Stimulated activated CD4-positive, alpha-beta T cell treated with anti-CD3 and anti-CD28 coated beads, Interleukin-4, amount 100 ng/mL, for 48 hours (primary cell): ENCODE measurements around the gene CCT8.

Experiments
- DNase-seq, 2 donors: peaks; one replicate each; pipeline ENCODE4 v3.0.0-alpha.2; 2020; ENCODE audit warnings: low read depth in 2 of 2

The CCT8 gene

DNA sequence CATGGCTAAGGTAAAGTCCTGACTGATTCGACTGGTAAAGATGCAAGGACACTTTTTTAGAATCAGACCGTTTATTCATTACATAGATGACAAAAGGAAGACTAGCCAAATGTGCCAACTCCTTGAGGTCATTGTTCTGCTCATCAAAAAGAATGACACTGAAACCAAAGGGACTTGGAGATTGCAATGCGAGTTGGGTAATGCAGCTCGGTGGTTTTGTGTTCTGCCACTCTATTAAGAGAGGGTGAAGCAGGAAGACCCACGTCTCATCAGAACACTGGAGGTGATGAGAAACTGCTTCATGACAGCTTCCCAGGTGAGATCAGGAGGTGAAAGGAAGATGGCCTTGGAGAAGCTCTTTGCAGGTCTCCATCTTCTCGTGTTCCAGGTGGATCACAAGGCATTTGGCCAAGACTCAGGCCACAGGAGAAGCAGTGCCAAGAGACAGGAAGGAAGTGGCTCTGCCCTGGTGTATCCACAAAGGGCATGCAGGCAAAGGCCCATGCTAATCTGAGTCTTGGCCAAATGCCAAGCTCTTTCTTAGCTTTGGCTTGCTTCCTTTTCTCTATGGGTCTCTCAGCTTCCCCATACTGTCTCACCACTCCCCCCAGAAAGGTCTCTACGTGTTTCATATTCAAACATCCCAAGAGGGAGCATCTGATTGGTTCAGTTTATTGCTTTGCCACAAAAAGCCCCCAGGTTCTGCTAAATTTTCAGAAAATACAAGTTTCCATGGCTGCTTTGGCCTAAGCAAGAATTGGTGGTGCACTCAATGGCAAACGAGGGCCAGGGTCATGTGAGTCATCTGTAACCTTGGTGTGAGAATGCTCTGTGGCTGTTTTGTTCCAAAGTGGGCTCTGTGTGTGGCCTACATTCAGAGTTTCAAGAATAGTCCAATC is 5.7 kb upstream of the CCT8 start:
- DNase-seq, result peak in 1 of 2 donors; percentile 34

DNA sequence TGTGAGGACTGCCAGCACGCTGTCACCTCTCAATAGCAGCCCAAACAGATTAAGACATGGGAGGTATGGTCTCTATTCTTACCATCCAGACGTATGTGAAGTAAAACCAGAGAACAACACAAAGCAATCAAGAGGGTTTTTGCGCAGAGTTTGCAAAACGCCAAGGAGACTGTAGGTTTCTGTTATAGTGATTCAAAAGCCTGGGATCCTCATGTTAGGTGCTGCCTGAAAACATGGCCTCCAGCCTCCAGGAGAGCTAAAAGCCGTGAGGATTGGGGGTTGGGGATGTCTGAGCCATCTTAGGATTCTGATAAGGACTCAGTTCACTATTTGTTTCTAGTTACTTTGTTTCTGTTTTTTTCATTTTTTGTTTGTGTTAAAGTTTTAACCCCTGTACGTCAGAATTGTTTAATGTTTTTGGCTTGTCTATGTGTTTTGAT is 4.2 kb upstream of the CCT8 start:
- DNase-seq, result peak in 1 of 2 donors; percentile 14

DNA sequence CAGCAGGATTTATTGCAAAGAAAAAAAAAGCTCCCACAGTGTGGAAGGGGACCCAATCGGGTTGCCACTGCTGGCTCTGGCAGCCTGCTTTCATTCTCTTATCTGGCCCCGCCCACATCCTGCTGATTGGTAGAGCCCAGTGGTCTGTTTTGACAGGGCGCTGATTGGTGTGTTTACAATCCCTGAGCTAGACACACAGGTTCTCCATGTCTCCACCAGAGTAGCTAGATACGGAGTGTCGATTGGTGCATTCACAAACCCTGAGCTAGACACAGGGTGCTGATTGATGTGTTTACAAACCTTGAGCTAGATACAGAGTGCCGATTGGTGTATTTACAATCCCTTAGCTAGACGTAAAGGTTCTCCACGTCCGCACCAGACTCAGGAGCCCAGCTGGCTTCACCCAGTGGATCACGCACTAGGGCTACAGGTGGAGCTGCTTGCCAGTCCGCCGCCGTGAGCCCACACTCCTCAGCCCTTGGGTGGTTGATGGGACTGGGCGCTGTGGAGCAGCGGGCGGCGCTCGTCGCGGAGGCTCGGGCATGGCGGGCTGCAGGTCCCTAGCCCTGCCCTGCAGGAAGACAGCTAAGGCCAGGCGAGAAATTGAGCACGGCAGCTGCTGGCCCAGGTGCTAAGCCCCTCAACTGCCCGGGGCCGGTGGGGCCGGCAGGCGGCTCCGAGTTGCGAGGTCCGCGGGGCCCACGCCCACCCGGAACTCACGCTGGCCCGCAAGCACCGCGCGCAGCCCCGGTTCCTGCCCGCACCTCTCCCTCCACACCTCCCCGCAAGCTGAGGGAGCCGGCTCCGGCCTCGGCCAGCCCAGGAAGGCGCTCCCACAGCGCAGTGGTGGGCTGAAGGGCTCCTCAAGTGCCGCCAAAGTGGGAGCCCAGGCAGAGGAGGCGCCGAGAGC is 3.5 kb upstream of the CCT8 start:
- DNase-seq, result peak; percentile 53 to 68

DNA sequence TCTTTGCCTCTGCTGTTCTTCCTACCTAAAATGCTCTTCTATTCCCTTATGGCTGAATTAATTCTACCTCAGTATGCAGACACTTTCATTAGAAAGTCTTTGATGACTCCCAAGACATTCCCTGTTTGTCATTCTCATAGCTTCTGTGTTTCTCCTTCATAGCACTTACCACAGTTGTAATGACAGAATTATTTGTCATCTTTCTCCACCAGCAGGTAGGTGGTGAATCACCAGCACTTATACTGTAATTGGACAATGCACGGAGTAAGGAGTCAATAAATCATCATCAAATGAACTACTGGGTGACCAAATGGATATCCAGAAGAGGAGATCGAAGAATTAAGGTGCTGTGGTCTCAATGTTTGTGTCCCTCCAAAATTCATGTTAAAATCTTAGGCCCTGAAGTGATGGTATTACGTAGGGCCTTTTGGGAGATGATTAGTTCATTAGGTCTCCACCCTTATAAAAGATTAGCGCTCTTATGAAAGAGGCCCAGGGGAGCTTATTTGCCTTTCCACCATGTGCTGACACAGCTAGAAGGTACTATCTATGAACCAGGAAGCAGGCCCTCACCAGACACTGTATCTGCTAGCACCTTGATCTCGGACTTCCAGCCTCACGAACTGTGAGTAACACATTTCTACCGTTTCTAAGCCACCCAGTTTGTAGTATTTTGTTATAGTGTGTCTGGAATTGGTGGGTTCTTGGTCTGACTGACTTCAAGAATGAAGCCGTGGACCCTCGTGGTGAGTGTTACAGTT is 2.4 kb upstream of the CCT8 start:
- DNase-seq, result no peak

DNA sequence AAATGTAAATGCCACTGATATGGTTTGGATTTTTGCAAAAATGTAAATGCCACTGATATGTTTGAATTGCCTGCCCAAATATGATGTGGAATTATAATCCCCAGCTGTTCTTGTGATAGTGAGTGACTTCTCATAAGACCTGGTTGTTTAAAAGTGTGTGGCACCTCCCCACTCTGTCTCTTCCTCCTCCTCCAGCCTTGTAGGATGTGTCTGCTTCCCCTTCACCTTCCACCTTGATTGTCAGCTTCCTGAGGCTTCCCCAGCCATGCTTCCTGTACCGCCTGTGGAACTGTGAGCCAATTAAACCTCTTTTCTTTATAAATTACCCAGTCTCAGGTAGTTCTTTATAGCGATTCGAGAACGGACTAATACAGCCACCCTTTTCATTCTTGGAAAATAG is 1.3 kb upstream of the CCT8 start:
- no peak for DNase-seq

DNA sequence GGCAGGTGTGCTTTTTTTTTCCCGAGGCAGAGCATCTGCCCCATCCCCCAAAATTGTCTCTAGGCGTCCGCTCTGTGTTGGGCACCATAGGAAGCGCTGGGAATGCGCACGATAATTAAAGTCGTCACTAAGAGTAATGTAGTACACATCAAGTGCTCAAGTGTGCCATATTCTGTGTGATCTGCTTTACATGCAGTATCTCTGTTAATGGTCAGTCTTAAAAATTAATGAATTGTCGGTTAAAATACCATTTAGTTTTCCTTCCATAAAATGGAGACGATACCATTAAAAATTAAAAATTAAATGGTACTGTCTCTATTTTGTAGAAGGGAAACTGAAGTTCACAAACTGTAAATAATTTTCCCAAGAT is 544 bp upstream of the CCT8 start:
- DNase-seq, result no peak

DNA sequence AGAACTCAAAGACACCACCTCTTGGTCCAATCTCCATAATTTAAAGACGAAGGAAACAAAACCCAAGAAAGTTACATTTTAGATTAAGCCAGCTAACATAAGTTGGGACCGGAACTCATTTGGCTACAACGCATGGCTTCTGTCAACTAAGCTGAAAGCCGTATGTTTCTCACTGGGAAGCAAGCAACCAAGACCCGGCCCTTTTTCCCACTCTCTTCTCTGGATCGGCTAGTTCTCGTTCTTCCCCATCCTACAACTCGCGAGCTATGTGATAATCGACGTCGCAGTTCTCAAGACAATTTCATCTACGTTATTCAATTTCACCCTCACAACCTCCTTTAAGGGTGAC is 601 bp downstream of the CCT8 start:
- DNase-seq, result no peak

DNA sequence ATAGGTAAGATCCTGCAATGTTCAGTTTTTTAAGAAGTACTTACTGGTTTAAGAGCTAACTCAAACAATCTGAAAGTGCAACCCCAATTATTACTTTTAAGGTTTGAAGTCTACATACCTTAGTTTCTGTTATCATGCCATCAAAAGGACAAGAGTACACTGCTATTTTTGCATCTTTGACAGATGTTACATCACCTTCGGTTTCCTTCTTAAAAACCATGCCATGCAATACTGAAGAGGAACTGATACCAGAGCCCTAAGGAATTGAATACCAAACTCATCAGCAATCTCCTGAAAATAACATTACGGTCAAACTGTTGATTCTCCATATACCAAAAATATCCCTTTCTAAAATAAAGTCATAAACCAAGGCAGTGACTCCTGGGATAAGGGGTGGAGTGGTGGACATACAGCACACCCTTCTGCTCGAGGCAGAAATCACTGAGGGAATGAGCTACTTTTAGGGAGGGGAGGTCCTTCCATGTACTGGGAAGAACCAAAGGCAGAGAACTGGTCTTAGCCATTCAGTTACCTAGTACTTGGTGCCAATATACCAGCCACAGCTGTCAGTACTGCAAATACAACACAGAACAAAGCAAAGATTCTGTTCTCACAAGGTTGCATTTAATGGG is 8.5 kb downstream of the CCT8 start:
- DNase-seq, result no peak

DNA sequence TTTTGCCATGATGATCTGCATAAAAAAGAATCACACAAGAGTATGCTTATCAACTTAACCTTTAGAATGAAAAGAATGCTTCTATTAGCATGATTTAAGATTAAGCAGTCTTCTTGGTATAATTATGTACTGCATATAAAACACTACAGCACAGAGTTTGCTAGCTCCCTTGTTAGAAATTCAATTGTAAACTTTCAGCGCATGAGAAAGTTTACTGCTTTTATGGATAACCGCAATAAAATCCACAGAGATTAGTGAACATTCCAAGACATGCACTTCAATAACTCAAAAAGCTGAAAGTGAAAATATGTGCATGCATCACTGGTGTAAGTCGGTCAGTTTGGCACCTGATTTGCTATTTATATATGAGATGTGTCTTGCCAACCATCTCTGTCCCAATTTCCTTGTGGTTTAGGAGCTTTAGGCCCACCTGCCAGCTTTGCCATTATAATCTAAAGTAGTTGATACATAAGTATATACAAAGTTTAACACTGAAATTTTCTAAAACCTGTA is 16.9 kb downstream of the CCT8 start:
- no peak for DNase-seq

DNA sequence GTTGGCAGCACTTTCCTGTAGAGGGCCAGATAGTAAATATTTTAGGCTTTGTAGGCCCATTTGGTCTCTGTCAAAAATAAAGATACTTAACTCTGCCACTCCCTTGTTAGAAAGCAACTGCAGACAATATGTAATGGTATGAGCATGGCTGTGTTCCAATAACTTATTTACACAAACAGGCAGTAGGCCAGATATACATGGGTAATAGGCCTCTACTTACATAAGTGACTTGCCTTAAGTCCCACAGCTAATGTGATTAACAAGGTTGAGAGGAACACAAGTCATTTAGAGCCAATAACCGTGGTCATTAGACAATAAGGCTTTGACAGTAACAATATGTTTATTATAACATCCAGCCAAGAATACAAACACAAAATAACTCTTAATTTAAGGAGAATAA is 17.4 kb downstream of the CCT8 start:
- no peak for DNase-seq

DNA sequence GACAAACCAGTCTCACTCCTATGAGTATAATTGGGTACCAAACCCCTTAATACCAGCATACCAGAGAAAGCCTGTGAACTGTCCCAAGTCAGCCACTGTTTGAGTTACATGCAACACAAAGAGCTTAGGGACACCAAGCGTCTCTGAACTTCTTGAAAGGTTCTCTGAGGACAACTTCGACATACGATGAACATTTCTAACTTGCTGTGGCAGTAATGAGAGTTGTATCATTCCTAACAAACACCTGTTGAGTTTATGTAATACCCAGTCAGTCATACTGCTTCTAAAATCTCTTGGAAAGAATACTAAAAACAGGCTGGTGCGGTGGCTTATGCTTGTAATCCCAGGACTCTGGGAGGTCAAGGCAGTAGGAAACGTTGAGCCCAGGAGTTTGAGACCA is 18.4 kb downstream of the CCT8 start:
- no peak for DNase-seq

DNA sequence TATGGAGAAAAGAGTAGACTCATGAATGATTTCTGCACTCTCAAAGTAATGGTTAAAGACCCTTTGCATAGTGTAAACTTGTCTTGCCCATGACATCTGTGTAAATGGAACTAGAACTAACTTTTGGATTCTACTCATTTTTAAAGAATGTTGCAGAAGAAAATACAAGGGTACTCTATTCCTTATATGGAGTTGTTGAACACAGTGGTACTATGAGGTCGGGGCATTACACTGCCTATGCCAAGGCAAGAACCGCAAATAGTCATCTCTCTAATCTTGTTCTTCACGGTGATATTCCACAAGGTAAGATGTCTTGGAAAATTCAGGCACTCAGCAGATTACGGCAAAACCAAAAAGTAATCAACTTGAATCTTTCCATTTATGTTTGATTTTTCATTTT is 19.8 kb downstream of the CCT8 start:
- DNase-seq, result no peak

DNA sequence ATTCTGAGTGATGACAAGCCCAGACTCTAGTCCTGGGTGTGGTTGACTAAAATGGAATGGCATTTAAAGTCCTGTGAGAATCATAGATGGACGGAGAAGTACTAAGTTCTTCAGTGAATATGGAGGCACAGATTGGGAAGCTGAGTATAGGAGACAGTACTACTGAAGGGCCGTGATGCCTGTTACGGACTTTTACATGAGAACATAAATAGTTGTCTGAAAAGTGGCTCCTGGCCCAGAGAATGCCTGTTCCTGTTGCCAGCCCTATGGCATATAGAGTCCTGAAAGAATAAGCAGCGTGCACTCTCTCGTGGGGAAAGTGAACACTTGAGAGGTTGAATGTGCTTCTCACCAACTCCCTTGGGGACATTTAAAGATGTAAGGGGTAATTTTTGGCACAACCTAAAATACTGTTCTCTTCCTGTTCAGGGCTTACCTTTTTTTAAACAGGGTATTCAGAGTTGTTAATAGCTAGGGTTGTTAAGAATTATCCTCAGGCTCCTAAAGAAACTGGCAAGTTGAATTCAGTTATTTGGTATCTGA is 20.4 kb downstream of the CCT8 start:
- no peak for DNase-seq

DNA sequence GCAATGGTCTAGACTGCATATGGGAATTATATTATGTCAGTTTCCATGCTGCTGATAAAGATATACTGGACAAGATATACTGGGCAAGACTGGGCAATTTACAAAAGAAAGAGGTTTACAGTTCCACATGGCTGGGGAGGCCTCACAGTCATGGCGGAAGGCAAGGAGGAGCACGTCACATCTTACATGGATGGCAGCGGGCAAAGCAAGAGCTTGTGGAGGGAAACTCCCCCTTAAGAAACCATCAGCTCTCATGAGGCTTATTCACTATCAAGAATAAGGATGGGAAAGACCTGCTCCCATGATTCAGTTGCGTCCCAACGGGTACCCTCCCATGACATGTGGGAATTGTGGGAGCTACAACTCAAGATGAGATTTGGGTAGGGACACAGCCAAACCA is 21.2 kb downstream of the CCT8 start:
- no peak for DNase-seq

DNA sequence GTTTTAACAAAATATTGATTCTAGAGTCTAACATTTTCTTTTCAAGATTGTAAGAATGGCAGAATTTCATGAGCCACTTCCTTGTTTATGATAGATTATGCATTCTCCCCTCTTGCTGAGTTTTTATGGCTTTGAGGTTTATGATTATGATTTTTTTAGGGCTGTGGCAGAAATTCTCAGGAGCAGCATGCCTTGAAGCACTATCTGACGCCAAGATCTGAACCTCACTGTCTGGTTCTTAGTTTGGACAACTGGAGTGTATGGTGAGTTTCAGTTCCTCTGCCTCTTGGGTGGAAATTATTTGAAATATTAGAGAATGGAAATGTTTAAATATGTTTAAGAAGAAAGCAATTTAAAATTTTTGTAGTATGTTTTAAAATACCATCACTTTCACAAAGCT is 38.8 kb downstream of the CCT8 start:
- no peak for DNase-seq

DNA sequence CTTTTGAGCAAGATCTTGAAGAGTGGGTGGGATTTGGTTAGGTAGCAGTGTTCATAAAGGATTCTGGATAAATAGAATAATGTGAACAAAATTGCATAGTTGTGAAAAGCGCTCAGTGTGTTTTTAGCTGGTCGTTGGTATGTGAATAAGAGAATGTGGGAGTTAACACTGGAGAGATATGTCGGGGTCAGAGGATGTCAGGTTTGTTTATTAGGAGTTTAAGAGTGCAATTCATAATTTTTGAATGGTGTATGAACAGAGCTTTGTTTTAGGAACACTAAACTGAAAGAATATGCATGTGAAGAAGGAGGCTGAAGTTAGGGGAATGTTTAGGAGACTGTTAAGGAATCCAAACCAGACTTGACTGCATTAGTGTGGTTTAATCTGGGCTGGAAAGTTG is 39.6 kb downstream of the CCT8 start:
- DNase-seq, result no peak

DNA sequence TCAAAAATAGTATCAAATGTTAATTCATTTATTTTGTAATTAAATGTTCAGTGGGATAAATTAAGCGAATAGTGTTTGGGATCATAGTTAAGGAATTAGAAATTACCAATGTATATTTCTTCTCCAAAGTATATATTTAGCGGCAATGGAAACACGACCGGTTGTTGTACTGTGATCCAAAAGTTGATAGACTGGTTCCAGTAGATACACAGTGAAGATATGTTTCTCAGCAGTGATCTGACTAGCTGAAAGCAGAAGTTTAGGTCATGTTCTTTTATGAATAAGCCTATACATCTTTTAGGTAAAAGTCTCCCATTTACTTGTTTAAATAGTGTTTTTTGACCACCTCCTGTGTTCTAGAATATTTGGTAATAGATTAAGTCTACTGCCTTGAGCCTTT is 40.1 kb downstream of the CCT8 start:
- DNase-seq, result no peak

DNA sequence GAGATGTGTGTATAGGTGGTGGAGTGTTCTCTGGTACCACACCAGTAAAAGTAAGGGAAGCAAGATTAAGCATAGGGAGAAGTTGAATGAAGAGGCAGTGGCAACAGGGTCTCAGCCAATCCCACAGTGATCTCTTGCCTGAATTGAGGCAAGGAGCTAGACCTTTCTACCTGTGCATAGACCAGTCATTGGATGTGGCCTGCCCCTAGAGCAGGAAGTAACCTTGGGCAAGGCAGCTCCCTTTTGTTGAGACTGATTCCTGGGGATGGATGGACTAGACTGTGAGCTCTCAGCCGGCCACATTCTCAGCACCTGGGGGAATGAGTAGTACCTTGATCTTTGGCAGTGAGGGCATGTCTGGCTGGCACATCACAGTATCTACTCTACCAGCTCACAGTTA is 42.5 kb downstream of the CCT8 start:
- DNase-seq, result no peak

DNA sequence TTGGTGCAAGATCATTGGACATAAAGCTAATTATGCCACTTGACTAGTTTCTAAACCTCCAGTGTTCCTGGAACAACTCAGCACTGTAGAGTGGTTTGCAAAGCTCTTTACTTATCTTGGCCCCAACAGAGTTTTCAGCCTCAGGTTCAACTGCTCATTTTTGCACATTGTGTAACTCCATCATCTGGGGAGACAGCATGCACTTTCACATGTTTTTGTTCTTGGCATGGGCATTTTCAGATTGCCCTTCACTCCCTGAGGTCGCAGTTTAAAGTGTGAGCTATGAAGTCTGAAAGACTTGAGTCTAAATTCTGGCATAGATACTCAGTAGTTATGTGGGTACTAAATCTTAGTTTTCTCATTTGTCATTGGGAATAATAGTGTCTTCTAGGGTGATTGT is 43.9 kb downstream of the CCT8 start:
- DNase-seq, result no peak

DNA sequence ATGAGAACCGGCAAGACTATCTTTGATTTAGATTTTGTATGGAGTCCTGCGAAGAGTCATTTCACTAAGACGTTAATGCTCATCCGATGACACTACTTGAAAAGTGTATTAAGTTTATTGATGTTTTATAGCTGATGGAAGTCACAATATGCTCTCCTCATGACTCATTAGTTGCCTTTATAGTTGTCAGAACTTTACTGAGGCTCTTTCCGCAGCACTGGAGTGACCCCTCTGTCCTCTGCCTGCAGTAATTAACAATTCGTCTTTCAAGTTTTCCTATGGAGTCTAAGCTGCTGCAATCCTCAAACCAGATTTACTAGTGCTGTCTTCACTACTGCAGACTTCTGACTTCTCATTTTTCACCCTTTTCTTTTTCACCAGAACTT is 48.1 kb downstream of the CCT8 start:
- DNase-seq, result no peak
